ENCODE data around the gene SCGB3A1.

Gene SCGB3A1

DNA sequence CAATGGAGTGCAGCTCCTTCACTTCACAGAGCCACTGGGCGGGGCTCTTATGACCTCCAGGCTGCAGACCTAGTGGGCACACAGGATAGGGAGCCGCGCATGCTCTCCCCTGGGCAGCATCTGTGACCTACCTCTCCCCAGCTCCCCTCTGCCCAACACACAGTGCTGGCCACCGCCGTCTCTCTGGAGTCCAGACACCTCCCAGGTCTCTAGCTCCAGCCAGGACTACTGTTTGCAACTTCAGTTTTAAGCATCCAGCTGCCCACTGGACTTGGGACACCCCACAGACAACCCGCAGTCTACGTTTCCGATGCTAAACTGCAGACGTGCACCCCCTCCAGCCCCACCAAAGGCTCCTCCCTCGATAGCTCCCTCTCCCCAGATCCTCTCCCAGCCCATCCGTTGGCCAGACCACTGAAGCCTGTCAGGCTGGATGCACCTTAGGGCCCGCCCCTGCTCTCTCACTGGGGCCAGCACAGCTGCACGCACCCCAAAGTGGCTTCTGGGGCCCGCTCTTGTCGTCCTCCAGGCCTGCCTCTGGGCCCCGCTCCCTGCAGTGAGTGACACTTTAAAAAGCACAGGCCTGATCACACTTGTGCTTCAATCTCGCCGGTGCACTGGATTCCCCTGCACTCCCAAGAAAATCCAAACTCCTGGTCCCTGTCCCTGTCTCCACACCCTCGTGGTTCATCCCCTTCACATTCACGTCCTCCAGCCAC is 46.8 kb upstream of the SCGB3A1 start:
- H3K4me3 ChIP-seq (ENCODE audit: low read length), result no peak overlapping the region
- H3K27me3 ChIP-seq (ENCODE audit: low read depth, low read length), result no peaks in the 10 kb centered on the region
- no peak overlapping the region for H3K27ac ChIP-seq (ENCODE audit: low read length)
- TF ChIP-seq CTCF (IDR thresholded peaks at IDR 0.05; ENCODE audit: low read depth, low read length), result no peak
- TF ChIP-seq EZH2phosphoT487 (IDR thresholded peaks at IDR 0.05; ENCODE audit: low read depth), result no peak
- H3K9me3 ChIP-seq (ENCODE audit: insufficient read depth, low read length), result no peaks in the 10 kb centered on the region
- no peaks in the 10 kb centered on the region for H4K20me1 ChIP-seq (ENCODE audit: insufficient read depth, low read length)
- no peaks in the 10 kb centered on the region for H3K36me3 ChIP-seq (replicated peaks; ENCODE audit: low read depth, low read length)
- no peak overlapping the region for H3K9ac ChIP-seq (ENCODE audit: low read length)
- no peak overlapping the region for H3K4me2 ChIP-seq (ENCODE audit: low read length)
- no peaks in the 10 kb centered on the region for H3K4me1 ChIP-seq (ENCODE audit: low read length)
- H2AFZ ChIP-seq (ENCODE audit: low read depth, low read length), result no peak overlapping the region
- H3K79me2 ChIP-seq (ENCODE audit: low read length), result no peaks in the 10 kb centered on the region

DNA sequence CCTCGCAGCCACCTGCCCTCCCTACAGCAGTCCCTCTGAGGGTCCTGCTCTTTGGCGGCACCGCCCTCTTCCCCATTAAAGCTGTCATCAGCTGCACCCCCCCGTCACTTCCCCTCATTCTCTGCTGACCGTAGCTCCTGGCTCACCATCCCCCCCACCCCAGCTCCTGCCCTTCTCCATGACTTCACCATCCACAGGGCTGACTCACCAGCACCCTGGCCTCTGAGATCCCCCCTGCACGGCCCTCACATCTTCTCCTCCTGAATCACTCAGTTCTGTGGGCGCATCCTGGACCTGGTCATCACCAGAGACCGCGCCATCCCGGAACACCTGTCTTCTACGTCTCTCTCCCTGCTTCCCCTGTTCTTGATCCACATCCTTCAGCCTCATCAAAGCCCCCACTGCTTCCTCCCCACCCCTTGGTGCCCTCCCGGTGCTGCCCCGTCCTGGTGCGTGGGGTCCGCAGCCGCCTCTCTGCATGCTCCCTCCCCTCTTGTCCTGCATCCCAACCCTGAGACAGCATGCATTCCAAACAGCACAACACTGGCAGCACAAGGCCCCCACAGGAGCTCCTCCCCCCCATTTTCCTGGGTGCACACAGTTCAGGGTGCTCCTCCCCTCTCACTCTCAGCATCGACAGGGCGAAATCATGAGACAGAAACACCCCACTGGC is 45.2 kb upstream of the SCGB3A1 start:
- Histone ChIP-seq H3K9me3 (ENCODE audit: insufficient read depth, low read length) (no peaks in the 10 kb centered on the region), H3K27ac (ENCODE audit: low read length) (no peak overlapping the region), H2AFZ (ENCODE audit: low read depth, low read length) (no peak overlapping the region), H3K4me1 (ENCODE audit: low read length) (no peaks in the 10 kb centered on the region), H3K36me3 (replicated peaks; ENCODE audit: low read depth, low read length) (no peaks in the 10 kb centered on the region), H3K27me3 (ENCODE audit: low read depth, low read length) (no peaks in the 10 kb centered on the region), H4K20me1 (ENCODE audit: insufficient read depth, low read length) (no peaks in the 10 kb centered on the region), H3K4me2 (ENCODE audit: low read length) (no peak overlapping the region), H3K9ac (ENCODE audit: low read length) (no peak overlapping the region), H3K79me2 (ENCODE audit: low read length) (no peaks in the 10 kb centered on the region), H3K4me3 (ENCODE audit: low read length) (no peak overlapping the region)
- TF ChIP-seq CTCF (IDR thresholded peaks at IDR 0.05; ENCODE audit: low read depth, low read length) (no peak), EZH2phosphoT487 (IDR thresholded peaks at IDR 0.05; ENCODE audit: low read depth) (no peak)

GRCh38 chr5:180636016-180636402 is 44.7 kb upstream of the SCGB3A1 start:
- Histone ChIP-seq H3K27me3 (ENCODE audit: low read depth, low read length) (no peaks in the 10 kb centered on the region), H3K4me1 (ENCODE audit: low read length) (no peaks in the 10 kb centered on the region)

More at GRCh38 chr5:180636016-180636402, 44.7 kb upstream of the SCGB3A1 start:
- no peaks in the 10 kb centered on the region for H3K79me2 ChIP-seq (ENCODE audit: low read length)
- H3K4me2 ChIP-seq (ENCODE audit: low read length), result no peak overlapping the region
- H3K27ac ChIP-seq (ENCODE audit: low read length), result no peak overlapping the region
- H3K36me3 ChIP-seq (replicated peaks; ENCODE audit: low read depth, low read length), result no peaks in the 10 kb centered on the region
- no peaks in the 10 kb centered on the region for H3K9me3 ChIP-seq (ENCODE audit: insufficient read depth, low read length)
- no peak overlapping the region for H3K4me3 ChIP-seq (ENCODE audit: low read length)
- H2AFZ ChIP-seq (ENCODE audit: low read depth, low read length), result no peak overlapping the region
- TF ChIP-seq EZH2phosphoT487 (IDR thresholded peaks at IDR 0.05; ENCODE audit: low read depth) (no peak), CTCF (IDR thresholded peaks at IDR 0.05; ENCODE audit: low read depth, low read length) (no peak)
- H3K9ac ChIP-seq (ENCODE audit: low read length), result no peak overlapping the region
- no peaks in the 10 kb centered on the region for H4K20me1 ChIP-seq (ENCODE audit: insufficient read depth, low read length)

Measured in OCI-LY3 (cell line).